GM12878 (cell line): ENCODE measurements around the gene TMEM225B. TPM values are rescaled to one million over a fixed set of nuclear protein-coding genes. Genes with fewer than 3 reads are reported as not detected.

Source experiments
- ATAC-seq: fragments of 200-7000 bp; cut with Tn5 transposase; 3 replicates; pipeline ENCODE4 v1.9.1; 2020; ENCODE audit warnings: mild to moderate bottlenecking, moderate library complexity
- BruUV-seq: library from RNA; stranded (reverse); fragments of 400-500 nt; replicated peaks from 2 replicates; lab custom pipeline; 2021; lab: Mats Ljungman, UMichigan
- CTCF ChIA-PET: fragments of 300-600 bp; sonication (Branson Sonifier 250); formaldehyde crosslinking; extraction: SDS; loops from one replicate; lab custom pipeline; 2021; ENCODE audit warnings: inconsistent platforms; lab: Yijun Ruan, JAX
- POLR2A ChIA-PET: fragments of 350-600 bp; formaldehyde crosslinking; extraction: SDS; loops from one replicate; lab custom pipeline; 2021; ENCODE audit warnings: inconsistent platforms; lab: Charles Lee
- RAD21 ChIA-PET: fragments of 300-600 bp; sonication (Branson Sonifier 250); formaldehyde crosslinking; loops from one replicate; lab custom pipeline; 2023; ENCODE audit warnings: antibody characterized with exemption; ENCODE audit not compliant: unreplicated experiment; lab: Charles Lee
- SMC1A ChIA-PET: fragments of 300-600 bp; sonication (Branson Sonifier 250); formaldehyde crosslinking; loops from one replicate; lab custom pipeline; 2023; ENCODE audit not compliant: unreplicated experiment, uncharacterized antibody; lab: Charles Lee
- DNase-seq: peaks from one replicate; pipeline ENCODE4 v3.0.0-alpha.2; 2011; ENCODE audit warnings: low read depth, low spot score
- FAIRE-seq: peaks from 3 replicates; lab custom pipeline; 2011; peaks lifted over from hg19 to GRCh38; lab: Jason Lieb, UNC
- H2AFZ ChIP-seq: 2 replicates; pipeline ENCODE4 v1.6.0; 2011; ENCODE audit warnings: low read depth, low read length, control low read depth; ENCODE audit not compliant: control insufficient read depth
- H3K27ac ChIP-seq: 2 replicates; pipeline ENCODE4 v1.5.1; 2011; ENCODE audit warnings: control low read depth; ENCODE audit not compliant: control insufficient read depth, insufficient read depth
- H3K27me3 ChIP-seq, 2 experiments: replicated peaks in 1 of 2; 2 replicates each; pipeline versions ENCODE4 v1.6.0 to v1.6.1; 2011; ENCODE audit warnings: low read length in 1 of 2; ENCODE audit not compliant: control insufficient read depth in 2 of 2, insufficient read depth in 2 of 2
- H3K36me3 ChIP-seq, 2 experiments: 2 replicates each; pipeline ENCODE4 v1.5.1; 2011; ENCODE audit warnings: low read length in 1 of 2; ENCODE audit not compliant: control insufficient read depth in 2 of 2, insufficient read depth in 2 of 2
- H3K4me1 ChIP-seq: 2 replicates; pipeline ENCODE4 v1.6.1; 2011; ENCODE audit warnings: mild to moderate bottlenecking, low read length, moderate library complexity, mixed read lengths; ENCODE audit not compliant: control insufficient read depth, insufficient read depth
- H3K4me2 ChIP-seq: 2 replicates; pipeline ENCODE4 v1.6.0; 2011; ENCODE audit warnings: control low read depth; ENCODE audit not compliant: control insufficient read depth, insufficient read depth
- H3K4me3 ChIP-seq: fragments of 200-600 bp; sonication (generic); 2 replicates; pipeline ENCODE4 v1.5.1; 2016
- H3K79me2 ChIP-seq: 2 replicates; pipeline ENCODE4 v1.6.0; 2011; ENCODE audit warnings: low read length; ENCODE audit not compliant: control insufficient read depth, insufficient read depth
- H3K9ac ChIP-seq: 2 replicates; pipeline ENCODE4 v1.8.0; 2011; ENCODE audit warnings: low read length, control low read depth, mixed read lengths; ENCODE audit not compliant: control insufficient read depth, insufficient read depth
- H3K9me3 ChIP-seq: replicated peaks from 3 replicates; pipeline ENCODE4 v1.5.1; 2011; ENCODE audit warnings: mild to moderate bottlenecking, low read length; ENCODE audit not compliant: control insufficient read depth, insufficient read depth
- H4K20me1 ChIP-seq: 2 replicates; pipeline ENCODE4 v1.6.0; 2011; ENCODE audit not compliant: control insufficient read depth, insufficient read depth
- BHLHE40 ChIP-seq, 2 experiments: fragments of 450-650 bp in 1 of 2; IDR thresholded peaks; 2 replicates each; pipeline ENCODE4 v1.6.1; 2011 to 2017; ENCODE audit warnings: low read depth in 2 of 2, borderline replicate concordance in 1 of 2, improper control_type of control experiment in 1 of 2, low read length in 1 of 2, mild to moderate bottlenecking in 1 of 2
- CBX3 ChIP-seq: fragments of 200-600 bp; sonication (generic); IDR thresholded peaks from 2 replicates; pipeline ENCODE4 v1.6.1; 2016; ENCODE audit warnings: low read depth, borderline replicate concordance
- CEBPB ChIP-seq, 2 experiments: fragments of 150-350 bp in 1 of 2; IDR thresholded peaks; 2 replicates each; pipeline ENCODE4 v1.6.1; 2012 to 2014; ENCODE audit warnings: low read depth in 2 of 2, low read length in 2 of 2, borderline replicate concordance in 1 of 2, inconsistent platforms in 1 of 2
- CREB1 ChIP-seq: IDR thresholded peaks from 2 replicates; pipeline ENCODE4 v1.6.1; 2012; ENCODE audit warnings: low read depth, mild to moderate bottlenecking, inconsistent platforms
- DPF2 ChIP-seq: fragments of 450-650 bp; IDR thresholded peaks from 2 replicates; pipeline ENCODE4 v1.6.1; 2017; ENCODE audit warnings: mild to moderate bottlenecking
- EP300 ChIP-seq, 2 experiments: fragments of 150-350 bp in 1 of 2; IDR thresholded peaks; 2 replicates each; pipeline ENCODE4 v1.6.1; 2011 to 2012; ENCODE audit warnings: low read depth in 2 of 2, low read length in 2 of 2, borderline replicate concordance in 1 of 2, improper control_type of control experiment in 1 of 2, inconsistent platforms in 1 of 2; ENCODE audit not compliant: control insufficient read depth in 1 of 2
- FOXK2 ChIP-seq: fragments of 450-650 bp; IDR thresholded peaks from 2 replicates; pipeline ENCODE4 v1.6.1; 2017; ENCODE audit warnings: mild to moderate bottlenecking, moderate library complexity
- MXI1 ChIP-seq: fragments of 150-350 bp; IDR thresholded peaks from 2 replicates; pipeline ENCODE4 v1.6.1; 2011; ENCODE audit warnings: low read depth, mild to moderate bottlenecking, inconsistent platforms, low read length, improper control_type of control experiment
- NBN ChIP-seq: fragments of 450-650 bp; IDR thresholded peaks from 2 replicates; pipeline ENCODE4 v1.6.1; 2016
- SMAD1 ChIP-seq: fragments of 450-650 bp; IDR thresholded peaks from 2 replicates; pipeline ENCODE4 v1.6.1; 2018; ENCODE audit warnings: mild to moderate bottlenecking, low read depth; ENCODE audit not compliant: partially characterized antibody
- SREBF2 ChIP-seq: IDR thresholded peaks from 2 replicates; pipeline ENCODE4 v1.6.1; 2012; ENCODE audit warnings: mild to moderate bottlenecking, low read length
- TAF1 ChIP-seq: IDR thresholded peaks from 2 replicates; pipeline ENCODE4 v1.6.1; 2011; ENCODE audit warnings: mild to moderate bottlenecking, low read depth, low read length, borderline replicate concordance
- TCF3 ChIP-seq: IDR thresholded peaks from 2 replicates; pipeline ENCODE4 v1.6.1; 2012; ENCODE audit warnings: low read depth, mild to moderate bottlenecking, low read length, borderline replicate concordance; ENCODE audit not compliant: insufficient read depth
- ZBED1 ChIP-seq: IDR thresholded peaks from 2 replicates; pipeline ENCODE4 v1.6.1; 2016; ENCODE audit warnings: borderline replicate concordance
- ZNF217 ChIP-seq: fragments of 450-650 bp; IDR thresholded peaks from 2 replicates; pipeline ENCODE4 v1.6.1; 2017; ENCODE audit warnings: antibody characterized with exemption, mild to moderate bottlenecking
- ZNF274 ChIP-seq: IDR thresholded peaks from one replicate; pipeline ENCODE4 v1.8.0; 2011; ENCODE audit not compliant: insufficient read length, insufficient read depth
- ZNF384 ChIP-seq: IDR thresholded peaks from 2 replicates; pipeline ENCODE4 v1.6.1; 2012; ENCODE audit warnings: low read depth, mild to moderate bottlenecking, low read length, improper control_type of control experiment, borderline replicate concordance
- WGBS: methylation state at CpG from one replicate; pipeline ENCODE4 v1.1.6; 2016; ENCODE audit warnings: low lambda C conversion rate; ENCODE audit not compliant: insufficient replicate concordance, insufficient coverage; ENCODE audit errors: missing lambda C conversion rate; 5-methylcytosine and 5-hydroxymethylcytosine counted together
- in situ Hi-C: fragments of 300-500 bp; cut with MboI; formaldehyde crosslinking; loops from 9 replicates; pipeline ENCODE4 v1.14.3; 2018; ENCODE audit warnings: mixed read lengths
- intact Hi-C: fragments of 100-400 bp; cut with micrococcal nuclease; formaldehyde crosslinking; loops from one replicate; pipeline ENCODE4 v1.14.2; 2022; ENCODE audit not compliant: unreplicated experiment
- polyA plus RNA-seq, 11 experiments: library from polyadenylated mRNA; depleted of rRNA in 4 of 11; unstranded in 6 of 11; stranded (reverse) in 5 of 11; fragments of >200 nt; fragmentation: Nextera tagmentation in 4 of 11; fragmentation: Illumina TruSeq in 1 of 11; extraction: Ambion mirVana in 4 of 11; extraction: Trizol in 1 of 11; gene quantifications; 1 replicate in 1 of 11; 2 replicates in 10 of 11; pipeline versions ENCODE4 v1.2.1 to v1.2.3, GENCODE V29; 2011 to 2016; ENCODE audit warnings: inconsistent platforms in 2 of 11, missing spikeins in 2 of 11, low read depth in 1 of 11
- total RNA-seq, 4 experiments: library from RNA; depleted of rRNA in 3 of 4; stranded (reverse); fragments of >200 nt in 3 of 4; fragmentation: Illumina TruSeq in 1 of 4; extraction: Trizol in 1 of 4; gene quantifications; 2 replicates each; pipeline versions ENCODE4 v1.2.1 to v1.2.3, GENCODE V29; 2013 to 2021
- TF ChIP-seq, protein P1 (sequence below): fragments of 150-350 bp; IDR thresholded peaks from 2 replicates; pipeline ENCODE4 v1.6.1; 2014; ENCODE audit warnings: mild to moderate bottlenecking, low read depth, low read length

TMEM225B gene
- total and polyA plus RNA-seq, 10 of the 15 experiments (the other 5 are each of a cell fraction or from before 2014, with no cell fraction given): 0.22 to 1.9 (median 0.43) TPM

- Histone ChIP-seq H3K9ac (no peak overlapping the region), H2AFZ (no peak overlapping the region), H3K27me3 (no peaks in the 10 kb centered on the region), H3K27ac (no peak overlapping the region), H3K4me3 (no peak overlapping the region), H3K36me3 (no peaks in the 10 kb centered on the region), H3K4me1 (no peaks in the 10 kb centered on the region), H3K79me2 (no peaks in the 10 kb centered on the region), H3K9me3 (no peaks in the 10 kb centered on the region), H4K20me1 (no peaks in the 10 kb centered on the region), H3K4me2 (no peak overlapping the region)
- POLR2A ChIA-PET: no interaction called here
- CTCF ChIA-PET: no interaction called here
- SMC1A ChIA-PET: no interaction called here
- TF ChIP-seq EP300 (IDR thresholded peaks at IDR 0.05; ENCODE audit: borderline replicate concordance in 1 of 2, control insufficient read depth in 1 of 2, low read depth in 2 of 2, low read length in 2 of 2) (no peak), NBN (no peak), CEBPB (IDR thresholded peaks at IDR 0.05; ENCODE audit: borderline replicate concordance in 1 of 2, low read depth in 2 of 2, low read length in 2 of 2) (no peak), SMAD1 (no peak), FOXK2 (no peak), MXI1 (no peak), BHLHE40 (IDR thresholded peaks at IDR 0.05; ENCODE audit: borderline replicate concordance in 1 of 2, low read depth in 2 of 2, low read length in 1 of 2) (no peak), ZNF274 (no peak), ZNF384 (no peak), CBX3 (no peak), DPF2 (no peak), SREBF2 (no peak), CREB1 (no peak), TAF1 (no peak), TCF3 (no peak), ZNF217 (no peak), ZBED1 (no peak)
- TF ChIP-seq, protein P1, sequence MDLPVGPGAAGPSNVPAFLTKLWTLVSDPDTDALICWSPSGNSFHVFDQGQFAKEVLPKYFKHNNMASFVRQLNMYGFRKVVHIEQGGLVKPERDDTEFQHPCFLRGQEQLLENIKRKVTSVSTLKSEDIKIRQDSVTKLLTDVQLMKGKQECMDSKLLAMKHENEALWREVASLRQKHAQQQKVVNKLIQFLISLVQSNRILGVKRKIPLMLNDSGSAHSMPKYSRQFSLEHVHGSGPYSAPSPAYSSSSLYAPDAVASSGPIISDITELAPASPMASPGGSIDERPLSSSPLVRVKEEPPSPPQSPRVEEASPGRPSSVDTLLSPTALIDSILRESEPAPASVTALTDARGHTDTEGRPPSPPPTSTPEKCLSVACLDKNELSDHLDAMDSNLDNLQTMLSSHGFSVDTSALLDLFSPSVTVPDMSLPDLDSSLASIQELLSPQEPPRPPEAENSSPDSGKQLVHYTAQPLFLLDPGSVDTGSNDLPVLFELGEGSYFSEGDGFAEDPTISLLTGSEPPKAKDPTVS: no peak
- no TSS peak for BruUV-seq
- no peak for ATAC-seq
- in situ Hi-C loops: no loop called here
- no peak for DNase-seq
- RAD21 ChIA-PET: no interaction called here
- 69% methylated on average over 7 of the region's 7 CpGs for WGBS
- FAIRE-seq: no peak
- intact Hi-C loops: no loop called here
Measured at GRCh38 chr7:99594948-99595745, 2.9 kb upstream of the TMEM225B start.
